ENCODE data around the gene ZC2HC1B.

Gene ZC2HC1B

GRCh38 chr6:143963158-143963919 is 99.1 kb downstream of the ZC2HC1B start:
- no peak for DNase-seq

DNA sequence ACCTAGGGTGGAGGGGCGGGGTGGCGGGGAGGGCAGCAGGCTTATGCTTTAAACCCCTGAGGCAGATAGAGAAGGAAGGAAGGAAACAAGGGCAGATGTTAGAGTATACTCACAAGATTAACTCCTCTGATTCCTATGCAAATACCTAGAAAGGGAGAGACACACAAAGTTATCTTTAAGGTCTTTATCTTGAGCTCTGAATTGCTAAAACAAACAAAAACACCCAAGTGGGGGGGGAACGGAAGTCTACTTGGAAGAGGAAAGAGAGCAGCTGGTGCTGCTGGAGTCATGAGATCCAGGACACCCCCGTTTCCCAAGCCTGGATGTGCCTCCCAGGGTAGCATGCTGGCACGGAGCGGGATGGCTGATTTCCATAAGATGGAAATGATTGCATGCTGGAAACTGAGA is 100.4 kb downstream of the ZC2HC1B start:
- no peak for DNase-seq

DNA sequence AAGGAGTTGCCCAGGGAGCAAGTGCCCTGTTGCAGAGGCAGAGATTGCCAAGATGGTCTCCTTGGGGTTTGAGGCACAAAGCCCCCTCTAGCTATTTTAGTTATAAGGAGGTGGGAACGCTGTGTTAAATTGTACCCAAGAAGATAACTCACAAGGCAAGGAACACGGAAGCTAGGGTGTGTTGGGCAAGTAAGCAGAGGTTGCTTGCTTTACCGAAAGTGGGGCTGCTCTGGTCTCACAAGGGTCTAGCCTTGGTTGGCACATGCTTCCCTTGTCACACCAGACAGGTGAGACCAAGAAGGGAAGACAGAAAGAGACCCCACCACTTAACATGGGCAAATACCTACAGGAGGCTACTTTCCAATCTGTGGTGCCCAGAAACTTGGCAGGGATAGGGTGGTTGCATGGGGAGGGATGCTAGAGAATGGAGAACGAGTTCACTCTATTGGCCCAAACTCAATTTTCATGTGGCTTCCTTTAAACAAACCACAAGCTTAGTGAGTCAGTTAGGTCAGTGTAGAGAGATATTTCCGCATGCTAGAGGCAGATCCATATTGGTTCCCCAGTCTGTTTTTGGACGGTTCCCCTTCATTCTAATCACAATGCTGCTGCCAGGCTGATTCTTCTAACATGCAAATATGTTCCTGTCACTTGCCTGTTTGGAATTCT is 101.4 kb downstream of the ZC2HC1B start:
- DNase-seq, result no peak

DNA sequence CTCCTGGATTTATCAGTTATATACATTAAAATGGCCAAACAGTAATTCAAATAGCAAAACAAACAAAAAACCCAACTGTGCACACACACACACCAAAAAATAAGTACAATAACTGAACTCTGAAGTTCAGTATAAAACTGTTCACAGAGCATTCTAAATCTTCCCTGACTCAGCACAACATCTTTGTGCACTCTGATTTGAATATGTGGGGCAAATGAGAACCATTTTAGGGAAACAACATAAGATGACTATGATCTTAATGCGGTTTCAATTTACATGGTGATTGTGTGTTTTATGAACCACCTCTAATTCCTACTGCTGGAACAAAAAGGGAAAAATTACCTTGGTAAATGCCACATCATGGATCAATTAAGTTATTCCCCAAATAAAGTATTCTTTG is 102.0 kb downstream of the ZC2HC1B start:
- no peak for DNase-seq

GRCh38 chr6:143967706-143968376 is 103.6 kb downstream of the ZC2HC1B start:
- no peak for DNase-seq

GRCh38 chr6:143969077-143969476 is 104.8 kb downstream of the ZC2HC1B start:
- no peak for DNase-seq

DNA sequence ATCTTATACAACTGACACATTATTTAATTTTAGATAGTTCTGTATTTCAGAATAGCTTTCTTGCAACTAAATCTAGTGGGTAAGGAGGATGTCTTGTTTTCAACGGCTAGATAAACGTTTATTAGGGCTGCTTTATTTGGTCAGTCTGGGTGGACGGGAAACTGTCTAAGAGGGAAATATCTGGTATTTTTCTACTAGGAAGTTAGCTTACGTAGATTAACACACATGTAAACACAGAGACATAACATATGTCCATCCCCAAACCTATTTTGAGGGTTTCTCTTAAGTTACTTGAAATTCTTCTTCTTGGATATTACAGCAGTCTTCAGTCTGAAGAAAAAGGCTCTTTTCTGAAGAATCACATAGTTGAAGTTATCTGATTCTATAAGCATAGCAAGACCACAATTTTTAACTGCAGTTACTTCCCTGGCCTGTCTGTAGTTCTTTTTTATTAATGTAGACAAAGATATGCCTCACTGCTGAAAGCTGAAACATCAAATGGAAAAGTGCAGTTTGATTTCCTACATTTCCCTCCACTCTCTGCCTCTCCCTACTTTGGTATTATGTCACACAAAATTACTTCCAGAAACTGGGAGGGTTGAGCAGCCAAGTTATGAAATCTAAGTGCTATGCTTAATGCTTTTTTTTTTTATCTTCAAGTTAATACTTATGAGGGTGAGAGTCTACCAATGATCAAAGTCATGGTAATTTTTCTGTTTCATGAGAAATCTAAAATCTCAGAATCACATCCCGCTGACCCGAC is 106.4 kb downstream of the ZC2HC1B start:
- no peak for DNase-seq

DNA sequence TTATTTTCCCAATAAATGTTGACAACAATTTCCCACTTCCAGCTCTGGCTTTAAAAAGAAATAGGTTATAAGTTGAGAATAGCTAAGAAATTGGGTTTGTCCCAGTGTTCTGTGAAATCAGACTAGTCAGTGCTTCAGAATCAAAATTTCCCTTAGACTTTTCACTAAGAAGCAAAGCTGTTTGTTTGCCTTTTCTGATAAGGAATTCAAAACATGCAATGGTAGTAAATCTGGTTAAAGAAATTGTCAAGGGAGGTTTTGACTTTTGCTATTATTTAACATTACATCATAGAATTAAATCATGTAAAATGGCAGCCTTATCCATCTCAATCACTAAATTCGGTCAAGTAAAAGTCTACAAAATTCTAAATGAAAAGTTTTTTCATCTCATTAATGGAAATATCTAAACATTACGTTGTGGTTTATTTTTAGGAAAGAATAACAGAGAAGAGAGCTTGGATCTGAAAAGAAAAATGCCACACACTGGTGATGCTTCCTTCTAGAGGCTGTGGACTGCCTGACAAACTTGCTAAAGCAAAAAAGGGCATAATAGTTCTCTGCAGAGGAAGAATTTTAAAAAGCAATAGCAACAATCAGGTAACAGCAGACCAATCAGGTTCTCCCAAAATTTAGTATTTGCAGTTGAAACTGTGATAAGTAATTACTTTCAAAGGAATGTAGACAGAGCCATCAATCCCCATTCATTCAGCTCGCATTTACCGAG is 107.4 kb downstream of the ZC2HC1B start:
- DNase-seq, result no peak

- DNase-seq, result no peak
Observed at GRCh38 chr6:143973097-143973966, 109.1 kb downstream of the ZC2HC1B start.

GRCh38 chr6:143974089-143974488 is 109.8 kb downstream of the ZC2HC1B start:
- no peak for DNase-seq

- DNase-seq, result no peak
Observed at GRCh38 chr6:143976806-143977349, 112.6 kb downstream of the ZC2HC1B start.

GRCh38 chr6:143980921-143981320 is 116.6 kb downstream of the ZC2HC1B start:
- no peak for DNase-seq

GRCh38 chr6:143982968-143983367 is 118.7 kb downstream of the ZC2HC1B start:
- no peak for DNase-seq

GRCh38 chr6:143984666-143985065 is 120.4 kb downstream of the ZC2HC1B start:
- DNase-seq, result no peak

GRCh38 chr6:143986463-143987065 is 122.3 kb downstream of the ZC2HC1B start:
- DNase-seq, result no peak

Measured in CD4-positive, alpha-beta T cell treated with Interleukin-21 for 1 hour (primary cell).